Stimulated activated CD8-positive, alpha-beta memory T cell treated with anti-CD3 and anti-CD28 coated beads, Interleukin-7, amount 100 ng/mL, for 1 hour (primary cell): ENCODE data around the gene CFL1.

ENCODE experiments used
- DNase-seq, 2 donors: peaks; one replicate each; pipeline ENCODE4 v3.0.0-alpha.2; 2020; ENCODE audit warnings: low read depth in 2 of 2

The CFL1 gene

DNA sequence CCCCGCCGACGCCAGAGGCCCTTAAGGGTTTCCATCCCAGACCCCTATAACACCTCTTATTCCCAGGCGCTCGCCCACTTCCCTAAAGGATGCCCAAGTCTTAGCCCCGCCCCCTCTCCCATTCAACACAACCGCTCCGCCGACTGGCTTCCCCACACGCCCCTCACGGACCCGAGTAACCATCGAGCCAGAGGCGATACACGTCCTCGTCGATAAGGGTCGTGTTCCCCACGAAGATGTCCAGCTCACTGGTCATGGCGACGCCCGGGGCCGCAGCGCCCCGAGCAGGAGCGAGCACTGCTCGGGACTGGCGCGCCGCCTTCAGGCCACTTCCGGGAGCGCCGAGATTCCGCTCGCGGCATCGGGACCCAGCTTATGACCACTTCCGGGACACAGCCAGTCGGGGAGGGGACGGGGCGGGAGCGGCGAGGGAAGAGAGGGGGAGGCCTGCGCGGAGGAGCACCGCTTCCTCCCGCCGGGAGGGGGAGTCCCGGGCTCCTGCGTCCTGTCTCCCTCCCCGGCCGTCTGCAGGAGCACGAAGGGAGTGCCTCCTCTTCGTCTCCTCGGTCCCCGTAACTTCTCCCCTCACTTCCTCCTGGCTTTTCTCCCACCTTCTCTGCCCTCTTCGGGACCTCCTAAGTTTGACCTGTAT is 30.3 kb upstream of the CFL1 start, which contains the start of gene FIBP:
Gene FIBP, minus strand, starts transcription at position 309 of the 652 bp plus-strand sequence. Its CDS starts 53 bp downstream, at position 256.
- peak; percentile 86 to 89 for DNase-seq

- no peak for DNase-seq
Observed at GRCh38 chr11:65887723-65888162, 29.8 kb upstream of the CFL1 start.

- no peak for DNase-seq
Observed at GRCh38 chr11:65886826-65887722, 29.1 kb upstream of the CFL1 start.

DNA sequence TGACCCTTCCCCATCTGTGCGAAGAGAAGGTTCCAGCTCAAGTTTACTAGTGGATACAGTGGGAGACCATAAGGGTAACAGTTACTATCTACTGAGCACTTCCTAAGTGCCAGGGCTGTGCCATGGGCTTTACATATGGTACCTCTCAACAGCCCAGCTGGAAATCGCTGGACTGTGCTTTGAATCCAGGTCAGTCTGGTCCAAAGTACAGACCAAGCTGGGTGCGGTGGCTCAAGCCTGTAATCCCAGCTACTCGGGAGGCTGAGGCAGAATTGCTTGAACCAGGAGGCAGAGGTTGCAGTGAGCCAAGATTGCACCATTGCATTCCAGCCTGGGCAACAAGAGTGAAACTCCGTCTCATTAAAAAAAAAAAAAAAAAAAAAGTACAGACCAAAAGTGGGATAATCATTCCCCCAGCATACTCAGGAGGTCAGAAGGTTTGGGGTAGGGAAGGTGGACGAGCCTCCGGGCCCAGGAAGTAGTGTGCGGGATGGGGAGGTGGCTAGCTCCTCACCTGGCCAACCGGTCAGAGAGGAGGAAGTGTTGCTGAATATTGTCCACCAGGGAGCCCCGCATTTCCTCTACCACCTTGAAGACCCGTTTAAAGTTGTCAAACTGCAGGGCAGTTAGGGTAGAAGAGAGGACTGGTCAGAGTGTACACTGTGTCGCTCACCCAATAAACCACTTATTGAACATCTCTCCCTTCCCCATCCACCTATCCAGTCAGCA is 28.0 kb upstream of the CFL1 start:
- no peak for DNase-seq

DNA sequence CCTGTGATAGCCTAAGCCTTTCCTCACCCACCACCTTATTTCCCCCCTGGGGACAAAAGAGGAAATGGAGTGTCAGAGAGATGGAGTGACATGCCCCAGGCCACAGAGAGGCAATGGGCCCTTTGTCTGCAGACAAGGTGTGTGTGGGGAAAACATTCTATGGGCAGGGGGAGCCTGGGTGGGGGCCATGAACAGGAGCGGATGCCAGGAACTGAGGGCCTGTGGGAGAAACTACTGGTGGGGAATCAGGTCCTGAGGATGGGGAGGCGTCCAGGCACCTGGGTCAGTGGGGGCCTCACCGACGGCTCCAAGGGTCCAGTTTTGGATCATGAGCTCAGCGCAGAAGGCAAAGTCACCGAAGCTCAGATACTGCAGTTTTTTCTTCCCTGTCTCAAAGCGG is 27.3 kb upstream of the CFL1 start:
- DNase-seq = no peak

DNA sequence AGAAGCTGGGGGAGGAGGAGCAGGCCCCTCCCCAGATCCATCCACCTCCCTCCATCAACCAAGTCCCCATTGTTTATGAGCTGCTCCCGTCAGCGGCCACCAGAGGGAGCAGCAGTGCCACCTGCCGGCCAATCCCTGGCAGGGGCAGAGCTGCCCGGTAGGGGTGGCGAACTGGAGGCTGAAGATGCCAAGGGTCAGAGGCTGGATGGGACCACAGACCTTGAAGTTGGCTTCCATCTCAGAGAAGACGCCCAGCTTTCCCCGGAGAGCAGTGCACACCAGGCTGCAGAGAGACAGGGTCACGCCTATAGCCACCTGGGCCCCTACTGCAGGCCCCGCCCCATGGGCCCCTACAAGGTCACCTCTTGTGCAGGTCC is 26.7 kb upstream of the CFL1 start:
- DNase-seq = peak; percentile 60 to 65

- no peak for DNase-seq
Observed at GRCh38 chr11:65883786-65884715, 26.1 kb upstream of the CFL1 start.

- DNase-seq = no peak
Observed at GRCh38 chr11:65883058-65883761, 25.2 kb upstream of the CFL1 start.

- no peak for DNase-seq
Observed at GRCh38 chr11:65882120-65883057, 24.4 kb upstream of the CFL1 start.

GRCh38 chr11:65880844-65881421 is 23.0 kb upstream of the CFL1 start:
- DNase-seq = no peak

DNA sequence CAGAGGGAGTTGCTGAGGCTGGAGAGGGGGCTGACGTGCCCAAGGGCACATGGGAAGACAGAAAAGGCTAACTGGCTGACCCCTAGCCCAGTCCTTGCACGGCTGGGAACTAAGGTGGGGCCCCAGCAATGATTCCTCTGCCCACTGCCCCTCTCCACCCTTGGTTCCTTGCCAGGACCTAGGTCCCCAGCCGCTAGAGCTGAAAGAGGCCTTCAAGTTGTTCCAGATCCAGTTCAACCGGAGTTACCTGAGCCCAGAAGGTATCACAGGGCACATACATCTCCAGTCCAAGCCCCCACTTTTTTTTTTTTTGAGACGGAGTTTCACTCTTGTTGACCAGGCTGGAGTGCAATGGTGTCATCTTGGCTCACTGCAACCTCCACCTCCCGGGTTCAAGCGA is 22.0 kb upstream of the CFL1 start:
- no peak for DNase-seq

DNA sequence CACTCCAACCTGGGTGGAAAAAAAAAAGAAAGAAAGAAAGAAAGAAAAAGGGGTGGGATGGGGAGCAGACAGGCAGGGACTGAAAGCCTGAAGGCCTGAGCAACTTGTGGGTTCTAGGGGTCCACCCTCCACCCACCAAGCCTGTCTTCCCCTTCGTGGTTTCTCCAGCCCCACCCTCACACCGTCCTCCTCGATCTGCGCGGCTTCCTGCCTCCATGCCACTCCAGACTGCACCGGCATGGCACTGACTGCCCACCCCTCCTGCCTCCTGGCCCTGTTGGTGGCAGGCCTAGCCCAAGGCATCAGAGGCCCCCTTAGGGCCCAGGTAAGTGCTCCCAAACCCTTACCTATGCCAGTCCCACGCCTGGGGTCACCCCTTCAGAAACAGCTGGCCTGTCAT is 21.6 kb upstream of the CFL1 start, which contains the start of gene CTSW:
Gene CTSW, plus strand, starts transcription at position 221 of the 400 bp plus-strand sequence. Its CDS starts 18 bp downstream, at position 239.
- DNase-seq = no peak

DNA sequence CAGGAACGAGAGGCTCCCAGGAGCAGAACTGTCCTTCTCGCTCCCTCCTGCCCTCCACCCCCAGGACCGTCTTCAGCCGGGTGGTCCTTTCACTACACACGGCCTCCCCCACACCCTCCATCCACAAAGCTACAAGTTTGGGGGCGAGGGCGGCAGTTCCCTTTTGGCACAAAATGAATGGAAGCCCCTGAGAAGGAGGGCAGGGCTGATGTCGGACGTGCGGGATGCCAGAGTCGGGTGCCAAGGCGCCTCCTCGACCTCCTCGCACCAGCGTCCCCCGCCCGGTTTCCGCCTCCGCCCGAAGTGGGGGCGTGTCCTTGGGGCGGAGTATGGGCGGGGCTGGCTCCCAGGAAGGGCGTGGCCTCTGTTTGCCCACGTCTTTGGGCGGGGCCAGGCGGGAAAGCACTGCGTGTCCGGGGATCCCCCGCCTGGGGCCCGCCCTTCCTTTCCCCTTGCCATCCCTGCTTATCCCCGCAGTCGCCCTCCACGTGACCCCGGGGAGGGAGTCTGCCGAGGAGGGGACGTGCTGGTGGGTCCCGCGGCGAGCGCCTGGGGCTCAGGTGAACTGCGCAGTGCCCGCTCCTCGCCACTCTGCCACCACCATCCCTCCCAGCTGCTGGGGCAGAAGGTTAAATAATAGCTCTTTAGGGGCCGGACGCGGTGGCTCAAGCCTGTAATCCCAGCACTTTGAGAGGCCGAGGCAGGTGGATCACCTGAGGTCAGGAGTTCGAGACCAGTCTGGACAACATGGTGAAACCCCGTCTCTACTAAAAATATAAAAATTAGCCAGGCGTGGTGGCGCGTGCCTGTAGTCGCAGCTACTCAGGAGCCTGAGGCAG is 15.6 kb upstream of the CFL1 start:
- peak; percentile 96 to 98 for DNase-seq

GRCh38 chr11:65872586-65873317 is 14.8 kb upstream of the CFL1 start, which contains the start of gene EFEMP2:
Gene EFEMP2, minus strand, starts transcription at chr11:65872800. Its CDS starts 446 bp downstream, at chr11:65872354.
- no peak for DNase-seq

DNA sequence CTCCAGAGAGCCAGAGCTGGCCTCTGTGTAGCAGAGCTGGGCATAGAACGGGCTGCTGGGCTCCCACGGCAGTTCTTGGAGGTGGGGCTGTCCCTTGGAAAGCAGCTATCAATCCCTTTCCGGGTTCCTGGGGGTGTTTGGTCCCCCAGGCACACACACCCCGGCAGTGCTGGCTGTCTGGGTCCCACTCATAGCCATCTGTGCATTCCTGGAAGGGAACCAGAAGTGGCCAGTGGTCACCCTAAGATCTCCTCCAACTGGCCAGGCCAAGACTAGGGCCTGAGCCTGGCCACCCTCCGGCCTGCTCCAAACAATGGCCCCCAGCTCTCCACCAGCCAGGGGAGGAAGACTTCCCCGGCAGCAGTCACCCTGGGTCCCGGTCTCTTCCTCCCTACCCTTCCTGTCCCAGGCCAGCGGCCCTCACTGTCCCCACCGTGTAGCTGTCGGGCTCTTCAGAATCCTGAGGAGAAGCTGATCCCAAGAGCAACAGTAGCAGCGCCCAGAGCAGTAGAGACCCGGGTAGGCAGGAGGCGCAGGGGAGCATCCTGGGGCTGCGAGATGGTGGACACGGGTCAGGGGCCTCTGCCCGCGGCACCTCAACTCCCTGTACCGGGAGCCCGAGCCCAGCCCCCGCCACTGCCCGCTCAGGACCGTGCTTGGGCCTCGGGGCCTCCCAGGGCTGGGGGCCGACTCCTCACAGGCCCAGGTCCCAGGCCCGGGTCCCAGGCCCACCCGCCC is 14.0 kb upstream of the CFL1 start:
- no peak for DNase-seq
